ENCODE results near the gene CA11.

- TF ChIP-seq, protein P1, sequence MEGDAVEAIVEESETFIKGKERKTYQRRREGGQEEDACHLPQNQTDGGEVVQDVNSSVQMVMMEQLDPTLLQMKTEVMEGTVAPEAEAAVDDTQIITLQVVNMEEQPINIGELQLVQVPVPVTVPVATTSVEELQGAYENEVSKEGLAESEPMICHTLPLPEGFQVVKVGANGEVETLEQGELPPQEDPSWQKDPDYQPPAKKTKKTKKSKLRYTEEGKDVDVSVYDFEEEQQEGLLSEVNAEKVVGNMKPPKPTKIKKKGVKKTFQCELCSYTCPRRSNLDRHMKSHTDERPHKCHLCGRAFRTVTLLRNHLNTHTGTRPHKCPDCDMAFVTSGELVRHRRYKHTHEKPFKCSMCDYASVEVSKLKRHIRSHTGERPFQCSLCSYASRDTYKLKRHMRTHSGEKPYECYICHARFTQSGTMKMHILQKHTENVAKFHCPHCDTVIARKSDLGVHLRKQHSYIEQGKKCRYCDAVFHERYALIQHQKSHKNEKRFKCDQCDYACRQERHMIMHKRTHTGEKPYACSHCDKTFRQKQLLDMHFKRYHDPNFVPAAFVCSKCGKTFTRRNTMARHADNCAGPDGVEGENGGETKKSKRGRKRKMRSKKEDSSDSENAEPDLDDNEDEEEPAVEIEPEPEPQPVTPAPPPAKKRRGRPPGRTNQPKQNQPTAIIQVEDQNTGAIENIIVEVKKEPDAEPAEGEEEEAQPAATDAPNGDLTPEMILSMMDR (conservative IDR thresholded peaks at IDR 0.05 in 1 of 2, IDR thresholded peaks at IDR 0.05 in 1 of 2; ENCODE audit: low read depth in 1 of 2, low read length in 2 of 2): no peak
- TF ChIP-seq EZH2 (IDR thresholded peaks at IDR 0.05; ENCODE audit: low read length, missing control alignments): no peak
Measured at GRCh38 chr19:48668761-48669160, 22.8 kb upstream of the CA11 start.
